ENCODE data around the gene WNT10A.

The WNT10A gene

GRCh38 chr2:218908721-218909619, 28.3 kb downstream of the WNT10A start (continued):
- TF ChIP-seq ZNF518A (tag by site-specific recombination; conservative IDR thresholded peaks at IDR 0.05; ENCODE audit: low read depth), result peak; percentile 71
- TF ChIP-seq, protein P1, sequence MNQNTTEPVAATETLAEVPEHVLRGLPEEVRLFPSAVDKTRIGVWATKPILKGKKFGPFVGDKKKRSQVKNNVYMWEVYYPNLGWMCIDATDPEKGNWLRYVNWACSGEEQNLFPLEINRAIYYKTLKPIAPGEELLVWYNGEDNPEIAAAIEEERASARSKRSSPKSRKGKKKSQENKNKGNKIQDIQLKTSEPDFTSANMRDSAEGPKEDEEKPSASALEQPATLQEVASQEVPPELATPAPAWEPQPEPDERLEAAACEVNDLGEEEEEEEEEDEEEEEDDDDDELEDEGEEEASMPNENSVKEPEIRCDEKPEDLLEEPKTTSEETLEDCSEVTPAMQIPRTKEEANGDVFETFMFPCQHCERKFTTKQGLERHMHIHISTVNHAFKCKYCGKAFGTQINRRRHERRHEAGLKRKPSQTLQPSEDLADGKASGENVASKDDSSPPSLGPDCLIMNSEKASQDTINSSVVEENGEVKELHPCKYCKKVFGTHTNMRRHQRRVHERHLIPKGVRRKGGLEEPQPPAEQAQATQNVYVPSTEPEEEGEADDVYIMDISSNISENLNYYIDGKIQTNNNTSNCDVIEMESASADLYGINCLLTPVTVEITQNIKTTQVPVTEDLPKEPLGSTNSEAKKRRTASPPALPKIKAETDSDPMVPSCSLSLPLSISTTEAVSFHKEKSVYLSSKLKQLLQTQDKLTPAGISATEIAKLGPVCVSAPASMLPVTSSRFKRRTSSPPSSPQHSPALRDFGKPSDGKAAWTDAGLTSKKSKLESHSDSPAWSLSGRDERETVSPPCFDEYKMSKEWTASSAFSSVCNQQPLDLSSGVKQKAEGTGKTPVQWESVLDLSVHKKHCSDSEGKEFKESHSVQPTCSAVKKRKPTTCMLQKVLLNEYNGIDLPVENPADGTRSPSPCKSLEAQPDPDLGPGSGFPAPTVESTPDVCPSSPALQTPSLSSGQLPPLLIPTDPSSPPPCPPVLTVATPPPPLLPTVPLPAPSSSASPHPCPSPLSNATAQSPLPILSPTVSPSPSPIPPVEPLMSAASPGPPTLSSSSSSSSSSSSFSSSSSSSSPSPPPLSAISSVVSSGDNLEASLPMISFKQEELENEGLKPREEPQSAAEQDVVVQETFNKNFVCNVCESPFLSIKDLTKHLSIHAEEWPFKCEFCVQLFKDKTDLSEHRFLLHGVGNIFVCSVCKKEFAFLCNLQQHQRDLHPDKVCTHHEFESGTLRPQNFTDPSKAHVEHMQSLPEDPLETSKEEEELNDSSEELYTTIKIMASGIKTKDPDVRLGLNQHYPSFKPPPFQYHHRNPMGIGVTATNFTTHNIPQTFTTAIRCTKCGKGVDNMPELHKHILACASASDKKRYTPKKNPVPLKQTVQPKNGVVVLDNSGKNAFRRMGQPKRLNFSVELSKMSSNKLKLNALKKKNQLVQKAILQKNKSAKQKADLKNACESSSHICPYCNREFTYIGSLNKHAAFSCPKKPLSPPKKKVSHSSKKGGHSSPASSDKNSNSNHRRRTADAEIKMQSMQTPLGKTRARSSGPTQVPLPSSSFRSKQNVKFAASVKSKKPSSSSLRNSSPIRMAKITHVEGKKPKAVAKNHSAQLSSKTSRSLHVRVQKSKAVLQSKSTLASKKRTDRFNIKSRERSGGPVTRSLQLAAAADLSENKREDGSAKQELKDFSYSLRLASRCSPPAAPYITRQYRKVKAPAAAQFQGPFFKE (tag by site-specific recombination; IDR thresholded peaks at IDR 0.05; ENCODE audit: borderline replicate concordance), result no peak
- no peak for TF ChIP-seq ZNF555 (tag by site-specific recombination; conservative IDR thresholded peaks at IDR 0.05)
- TF ChIP-seq, protein P2, sequence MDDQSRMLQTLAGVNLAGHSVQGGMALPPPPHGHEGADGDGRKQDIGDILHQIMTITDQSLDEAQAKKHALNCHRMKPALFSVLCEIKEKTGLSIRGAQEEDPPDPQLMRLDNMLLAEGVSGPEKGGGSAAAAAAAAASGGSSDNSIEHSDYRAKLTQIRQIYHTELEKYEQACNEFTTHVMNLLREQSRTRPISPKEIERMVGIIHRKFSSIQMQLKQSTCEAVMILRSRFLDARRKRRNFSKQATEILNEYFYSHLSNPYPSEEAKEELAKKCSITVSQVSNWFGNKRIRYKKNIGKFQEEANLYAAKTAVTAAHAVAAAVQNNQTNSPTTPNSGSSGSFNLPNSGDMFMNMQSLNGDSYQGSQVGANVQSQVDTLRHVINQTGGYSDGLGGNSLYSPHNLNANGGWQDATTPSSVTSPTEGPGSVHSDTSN (CRISPR knock-in tag; IDR thresholded peaks at IDR 0.05), result no peak
- peak; percentile 68; the same call in 1 of the 2 replicates for TF ChIP-seq SP3 (tag by site-specific recombination; IDR thresholded peaks at IDR 0.05)
- TF ChIP-seq ZNF335 (tag by site-specific recombination; conservative IDR thresholded peaks at IDR 0.05), result peak; percentile 59
- no peak for TF ChIP-seq PRDM1 (tag by site-specific recombination; IDR thresholded peaks at IDR 0.05)
- 0 out of 2 replicates have a peak, but pooled peaks have one; percentile 34 for TF ChIP-seq HOXD13 (CRISPR knock-in tag; IDR thresholded peaks at IDR 0.05; ENCODE audit: borderline replicate concordance)
- no peak for TF ChIP-seq GLI4 (tag by site-specific recombination; IDR thresholded peaks at IDR 0.05)
- no peak for TF ChIP-seq ZNF23 (tag by site-specific recombination; IDR thresholded peaks at IDR 0.05; ENCODE audit: borderline replicate concordance)
- TF ChIP-seq ZBTB17 (tag by site-specific recombination; IDR thresholded peaks at IDR 0.05), result peak; percentile 57; the same call in 1 of the 2 replicates
- no peak for TF ChIP-seq ZNF248 (tag by site-specific recombination; IDR thresholded peaks at IDR 0.05)
- no peak for TF ChIP-seq ZNF791 (tag by site-specific recombination; IDR thresholded peaks at IDR 0.05)
- TF ChIP-seq ZBTB8A (tag by site-specific recombination; IDR thresholded peaks at IDR 0.05), result peak; percentile 29; the same call in 1 of the 2 replicates
- no peak for TF ChIP-seq ZNF169 (tag by site-specific recombination; IDR thresholded peaks at IDR 0.05)
- TF ChIP-seq TRIM28 (IDR thresholded peaks at IDR 0.05; ENCODE audit: borderline replicate concordance, low read length), result peak; percentile 77; the same call in 1 of the 2 replicates
- peak; percentile 49; the same call in 1 of the 2 replicates for TF ChIP-seq ZSCAN23 (tag by site-specific recombination; IDR thresholded peaks at IDR 0.05)
- no peak for TF ChIP-seq ZNF423 (tag by site-specific recombination; IDR thresholded peaks at IDR 0.05)
- TF ChIP-seq TSHZ1 (tag by site-specific recombination; IDR thresholded peaks at IDR 0.05; ENCODE audit: borderline replicate concordance), result no peak
- TF ChIP-seq TCF7L2 (IDR thresholded peaks at IDR 0.05; ENCODE audit: borderline replicate concordance, low read depth, low read length), result peak; percentile 100
- TF ChIP-seq ZBTB21 (tag by site-specific recombination; IDR thresholded peaks at IDR 0.05), result no peak
